ENCODE results near the gene TSEN2.

The TSEN2 gene

DNA sequence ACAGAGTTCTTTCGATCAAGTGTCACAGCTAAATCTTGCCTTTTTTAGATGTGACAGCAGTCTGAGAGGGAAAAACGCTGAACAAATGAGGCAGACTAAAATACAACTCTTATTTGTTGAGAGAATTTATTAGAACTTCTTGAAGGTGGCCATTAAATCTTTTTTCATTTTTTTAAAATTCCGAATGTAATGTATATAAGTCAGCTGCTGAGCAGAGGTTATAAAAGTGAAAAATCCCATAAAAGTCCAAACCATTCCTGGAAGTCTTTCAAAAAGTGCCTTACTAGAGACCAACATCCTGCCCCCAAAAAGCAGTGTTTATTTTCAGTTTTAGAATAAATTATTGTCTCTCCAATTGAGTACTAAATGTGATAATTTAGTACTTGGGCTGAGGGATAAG, 3.1 kb downstream of the TSEN2 start:
- in situ Hi-C loops (cut with MboI; ENCODE audit: low pct_unique_long_range_greater_than_20kb, low sequenced_read_pairs) = no loop called here
- no peak for DNase-seq

GRCh38 chr3:12487786-12488185, 3.5 kb downstream of the TSEN2 start:
- DNase-seq = no peak
- in situ Hi-C loops (cut with MboI; ENCODE audit: low pct_unique_long_range_greater_than_20kb, low sequenced_read_pairs) = no loop called here

GRCh38 chr3:12489368-12489767, 5.1 kb downstream of the TSEN2 start:
- no peak for DNase-seq
- in situ Hi-C loops (cut with MboI; ENCODE audit: low pct_unique_long_range_greater_than_20kb, low sequenced_read_pairs) = no loop called here

DNA sequence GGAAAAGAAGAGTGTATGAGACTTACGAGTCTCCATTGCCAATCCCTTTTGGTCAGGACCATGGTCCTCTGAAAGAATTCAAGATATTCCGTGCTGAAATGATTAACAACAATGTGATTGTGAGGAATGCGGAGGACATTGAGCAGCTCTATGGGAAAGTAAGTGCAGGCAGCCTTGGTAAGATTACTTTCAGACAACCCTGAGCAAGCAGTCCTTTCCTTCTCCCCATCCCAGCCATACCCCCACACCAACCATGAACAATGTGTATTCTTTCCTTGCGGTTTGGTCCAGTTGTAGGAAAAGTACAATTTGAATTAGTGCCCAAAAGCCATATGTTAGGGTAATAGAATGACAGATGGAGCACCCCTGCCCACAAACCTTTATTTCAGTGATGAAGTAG, 5.6 kb downstream of the TSEN2 start:
- no peak for DNase-seq
- in situ Hi-C loops (cut with MboI; ENCODE audit: low pct_unique_long_range_greater_than_20kb, low sequenced_read_pairs) = no loop called here

DNA sequence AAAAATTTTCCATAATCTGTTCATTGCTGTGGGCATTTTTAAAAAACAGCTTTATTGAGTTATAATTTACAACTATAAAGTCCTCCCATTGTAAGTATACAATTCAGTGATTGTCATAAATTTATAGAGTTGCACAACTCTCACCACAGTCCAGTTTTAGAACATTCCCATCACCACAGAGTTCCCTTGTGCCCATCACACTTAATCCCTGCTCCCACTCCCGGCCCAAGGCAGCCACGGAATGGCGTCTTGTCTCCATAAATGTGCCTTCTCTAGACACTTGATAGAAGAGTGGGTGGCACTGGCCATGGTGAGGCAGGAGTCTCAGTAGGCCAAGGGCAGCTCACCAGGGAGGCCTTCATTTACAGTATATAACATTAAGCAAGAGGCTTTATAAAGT, 6.3 kb downstream of the TSEN2 start:
- DNase-seq = no peak

DNA sequence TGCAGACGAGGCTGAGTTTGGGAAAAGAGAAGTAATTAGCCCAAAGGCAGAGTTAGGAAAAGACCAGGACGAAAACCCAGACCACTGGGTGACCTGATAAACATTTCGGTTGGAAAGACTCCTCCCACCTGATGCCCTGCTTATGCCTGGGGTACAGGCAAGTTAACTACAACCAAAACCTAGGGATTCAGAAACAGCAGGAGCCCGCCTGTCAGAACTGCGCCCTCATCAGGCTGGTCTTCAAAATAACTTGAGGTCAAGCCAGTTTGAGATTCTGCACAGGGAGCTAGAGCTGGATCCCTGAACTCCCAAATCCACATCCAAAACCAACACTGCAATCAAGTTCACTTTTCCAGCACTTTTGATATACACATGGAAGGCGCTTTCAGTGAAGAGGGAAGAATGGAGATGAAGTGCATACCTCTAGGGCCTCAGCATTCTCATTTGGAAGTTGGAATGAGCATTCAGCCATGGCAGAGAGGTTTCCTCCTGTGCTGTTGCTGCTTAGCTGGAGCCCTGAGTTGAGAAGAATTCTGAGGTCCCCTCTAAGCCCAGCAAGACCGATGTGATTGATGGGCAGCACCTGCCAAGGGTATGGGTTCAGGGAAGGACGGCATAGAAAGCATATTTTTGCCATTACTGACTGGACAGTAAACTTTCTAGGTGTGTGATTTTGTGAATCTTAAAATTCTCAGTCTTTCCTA, 11.6 kb downstream of the TSEN2 start:
- in situ Hi-C loops (cut with MboI; ENCODE audit: low pct_unique_long_range_greater_than_20kb, low sequenced_read_pairs) = no loop called here
- no peak for DNase-seq

More for the DNA sequence above, 6.3 kb downstream of the TSEN2 start:
- in situ Hi-C loops (cut with MboI; ENCODE audit: low pct_unique_long_range_greater_than_20kb, low sequenced_read_pairs) = no loop called here

DNA sequence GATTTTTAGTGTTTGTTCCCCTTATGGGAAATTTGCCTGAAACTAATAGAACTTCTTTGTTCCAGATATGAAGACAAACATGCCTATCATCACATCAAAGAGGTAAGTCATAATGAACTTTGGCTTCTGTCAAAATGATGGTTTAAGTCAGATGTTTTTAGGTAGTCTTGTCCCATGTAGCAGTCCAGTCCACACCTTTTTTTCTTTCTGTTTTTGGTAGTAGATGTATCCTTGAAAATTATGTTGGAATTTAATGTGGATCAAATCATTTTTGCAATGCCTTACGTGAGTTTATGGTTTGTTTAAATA, 12.1 kb downstream of the TSEN2 start:
- no peak for DNase-seq
- in situ Hi-C loops (cut with MboI; ENCODE audit: low pct_unique_long_range_greater_than_20kb, low sequenced_read_pairs) = no loop called here

- no peak for DNase-seq
- in situ Hi-C loops (cut with MboI; ENCODE audit: low pct_unique_long_range_greater_than_20kb, low sequenced_read_pairs) = no loop called here
Measured at GRCh38 chr3:12499474-12499873, 15.2 kb downstream of the TSEN2 start.

DNA sequence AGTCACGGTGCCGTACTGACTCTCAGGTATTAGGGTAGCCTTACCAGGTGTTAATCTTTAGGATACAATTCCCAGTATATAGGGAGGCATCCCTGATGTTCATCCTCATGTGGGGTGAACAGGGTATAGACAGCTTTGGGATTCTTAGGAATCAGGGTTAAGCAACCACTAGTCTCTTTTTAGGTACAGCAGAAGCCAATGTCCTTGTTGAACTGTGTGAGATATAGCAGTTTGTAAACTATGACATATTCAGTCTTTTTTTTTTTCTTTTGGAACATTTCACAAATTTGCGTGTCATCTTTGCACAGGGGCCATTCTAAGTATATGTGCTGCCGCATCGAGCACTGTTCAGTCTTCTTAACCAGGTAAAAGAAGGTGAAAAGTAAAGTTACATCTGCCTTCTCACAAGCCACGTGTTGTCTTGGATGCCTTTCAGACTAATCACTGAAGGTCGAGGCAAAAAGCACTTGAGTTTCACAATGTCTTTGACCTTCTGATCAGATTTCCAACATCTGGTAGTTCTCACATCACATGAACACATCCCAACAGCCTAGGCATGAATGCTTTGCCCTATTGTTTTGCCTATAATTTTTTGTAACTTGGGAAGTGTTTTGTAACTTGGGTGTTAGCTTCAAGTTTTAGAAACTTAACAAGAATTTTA, 17.2 kb downstream of the TSEN2 start:
- no peak for DNase-seq
- in situ Hi-C loops (cut with MboI; ENCODE audit: low pct_unique_long_range_greater_than_20kb, low sequenced_read_pairs) = no loop called here

- DNase-seq = peak; percentile 74
- in situ Hi-C loops (cut with MboI; ENCODE audit: low pct_unique_long_range_greater_than_20kb, low sequenced_read_pairs) = no loop called here
Measured at GRCh38 chr3:12503126-12503957, 19.1 kb downstream of the TSEN2 start.

- DNase-seq = no peak
- in situ Hi-C loops (cut with MboI; ENCODE audit: low pct_unique_long_range_greater_than_20kb, low sequenced_read_pairs) = no loop called here
Measured at GRCh38 chr3:12506201-12506709, 22.0 kb downstream of the TSEN2 start.

GRCh38 chr3:12507591-12508281, 23.5 kb downstream of the TSEN2 start:
- DNase-seq = no peak
- in situ Hi-C loops (cut with MboI; ENCODE audit: low pct_unique_long_range_greater_than_20kb, low sequenced_read_pairs) = no loop called here

- in situ Hi-C loops (cut with MboI; ENCODE audit: low pct_unique_long_range_greater_than_20kb, low sequenced_read_pairs) = no loop called here
- no peak for DNase-seq
Measured at GRCh38 chr3:12508291-12508700, 24.0 kb downstream of the TSEN2 start.

DNA sequence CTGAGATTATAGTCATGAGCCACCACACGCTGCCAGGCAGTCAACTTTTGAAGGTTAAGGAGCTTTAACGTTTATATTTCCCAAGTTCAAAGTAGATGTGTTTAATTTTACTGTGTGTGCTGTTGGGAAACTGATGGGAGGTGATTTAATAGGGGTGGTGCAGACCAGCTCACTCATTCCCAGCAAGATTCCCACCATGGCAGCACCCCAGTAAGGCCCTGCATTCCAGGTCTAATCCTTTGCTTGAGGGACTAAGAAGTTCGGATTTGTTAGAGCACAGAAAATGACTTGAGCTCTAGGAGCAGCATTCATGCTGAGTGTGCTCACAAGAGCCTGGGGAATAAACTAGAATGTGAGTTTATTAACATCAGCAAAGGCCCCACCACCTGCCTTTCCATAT, 25.2 kb downstream of the TSEN2 start:
- no peak for DNase-seq
- in situ Hi-C loops (cut with MboI; ENCODE audit: low pct_unique_long_range_greater_than_20kb, low sequenced_read_pairs) = no loop called here

GRCh38 chr3:12512534-12513118, 28.3 kb downstream of the TSEN2 start:
- in situ Hi-C loops (cut with MboI; ENCODE audit: low pct_unique_long_range_greater_than_20kb, low sequenced_read_pairs) = no loop called here

GRCh38 chr3:12513694-12514446, 29.6 kb downstream of the TSEN2 start:
- in situ Hi-C loops (cut with MboI; ENCODE audit: low pct_unique_long_range_greater_than_20kb, low sequenced_read_pairs) = no loop called here

More at GRCh38 chr3:12512534-12513118, 28.3 kb downstream of the TSEN2 start:
- DNase-seq = no peak

GRCh38 chr3:12515631-12516030, 31.4 kb downstream of the TSEN2 start:
- no peak for DNase-seq
- in situ Hi-C loops (cut with MboI; ENCODE audit: low pct_unique_long_range_greater_than_20kb, low sequenced_read_pairs) = no loop called here

More at GRCh38 chr3:12513694-12514446, 29.6 kb downstream of the TSEN2 start:
- no peak for DNase-seq

GRCh38 chr3:12516873-12517272, 32.6 kb downstream of the TSEN2 start:
- DNase-seq = no peak
- in situ Hi-C loops (cut with MboI; ENCODE audit: low pct_unique_long_range_greater_than_20kb, low sequenced_read_pairs) = no loop called here

All from KBM-7 (cell line).